Measurements from ENCODE around the gene CDHR1.

DNA sequence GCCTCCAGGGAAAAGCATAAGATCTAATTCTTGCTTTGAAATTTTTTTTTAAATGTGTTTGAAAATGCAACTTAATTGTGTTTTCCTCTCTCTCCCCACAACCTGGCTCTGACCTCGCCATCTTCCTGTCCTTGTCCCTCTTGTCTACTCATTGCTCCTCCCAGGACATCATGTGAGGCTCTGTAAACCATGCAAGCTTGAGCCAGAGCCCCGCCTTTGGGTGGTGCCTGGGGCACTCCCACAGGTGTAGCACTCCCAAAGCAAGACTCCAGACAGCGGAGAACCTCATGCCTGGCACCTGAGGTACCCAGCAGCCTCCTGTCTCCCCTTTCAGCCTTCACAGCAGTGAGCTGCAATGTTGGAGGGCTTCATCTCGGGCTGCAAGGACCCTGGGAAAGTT, 9.8 kb upstream of the CDHR1 start:
- TF ChIP-seq CTCF (IDR thresholded peaks at IDR 0.05) (no peak), REST (IDR thresholded peaks at IDR 0.05; ENCODE audit: insufficient read depth in 1 of 2, low read depth in 2 of 2, low read length in 1 of 2) (no peak)

All from Panc1 (cell line).